HCT116 (cell line): ENCODE results near the gene MAML3. TPM values are rescaled to one million over a fixed set of nuclear protein-coding genes. Genes with fewer than 3 reads are reported as not detected.

ENCODE experiments used
- ATAC-seq: fragments of 200-7000 bp; cut with Tn5 transposase; 2 replicates; pipeline ENCODE4 v1.9.1; 2020; ENCODE audit warnings: mild to moderate bottlenecking, moderate library complexity
- BruUV-seq: library from RNA; stranded (reverse); fragments of 400-500 nt; replicated peaks from 2 replicates; lab custom pipeline; 2021; lab: Mats Ljungman, UMichigan
- CTCF ChIA-PET: fragments of 300-600 bp; sonication (Branson Sonifier 250); formaldehyde crosslinking; loops from one replicate; lab custom pipeline; 2021; ENCODE audit warnings: antibody characterized with exemption; lab: Charles Lee
- POLR2A ChIA-PET: fragments of 300-600, 350-600 bp; sonication (Branson Sonifier 250); formaldehyde crosslinking; loops from one replicate; lab custom pipeline; 2021; ENCODE audit warnings: antibody characterized with exemption; lab: Charles Lee
- RAD21 ChIA-PET, 2 experiments: fragments of 300-600 bp; sonication (Branson Sonifier 250); formaldehyde crosslinking; loops; one replicate each; lab custom pipeline; 2023; ENCODE audit warnings: low total read pairs in 2 of 2; ENCODE audit not compliant: uncharacterized antibody in 2 of 2, unreplicated experiment in 2 of 2, low non-redundant PET in 1 of 2; lab: Charles Lee
- DNase-seq: peaks from one replicate; pipeline ENCODE4 v3.0.0-alpha.2; 2010; ENCODE audit warnings: low read depth, low spot score
- H2AFZ ChIP-seq: fragments of 200-600 bp; shearing (Covaris generic), sonication (generic); 2 replicates; pipeline ENCODE4 v1.6.1; 2017; ENCODE audit warnings: low read depth, mixed run types, mixed read lengths, antibody characterized with exemption, low read length; ENCODE audit not compliant: poor library complexity, severe bottlenecking
- H3K27ac ChIP-seq: 2 replicates; pipeline ENCODE4 v1.5.1; 2012; ENCODE audit warnings: low read depth, low read length
- H3K27me3 ChIP-seq: fragments of 200-600 bp; sonication (generic); 2 replicates; pipeline ENCODE4 v1.6.1; 2016; ENCODE audit warnings: mixed run types, low read length, mixed read lengths; ENCODE audit not compliant: insufficient read depth
- H3K36me3 ChIP-seq, 2 experiments: fragments of 200-500 bp in 1 of 2; fragments of 200-600 bp in 1 of 2; sonication (Bioruptor generic) in 1 of 2; sonication (generic) in 1 of 2; 2 replicates each; pipeline versions ENCODE4 v1.5.1 to v1.6.1; 2014 to 2016; ENCODE audit warnings: low read length in 2 of 2, inconsistent platforms in 1 of 2, mixed read lengths in 1 of 2, mixed run types in 1 of 2; ENCODE audit not compliant: insufficient read depth in 2 of 2, control insufficient read depth in 1 of 2
- H3K4me1 ChIP-seq, 2 experiments: fragments of 200-600 bp in 1 of 2; sonication (generic) in 1 of 2; 2 replicates each; pipeline versions ENCODE4 v1.5.1 to v1.6.1; 2012 to 2017; ENCODE audit warnings: low read length in 2 of 2, inconsistent platforms in 1 of 2, mild to moderate bottlenecking in 1 of 2, mixed read lengths in 1 of 2, mixed run types in 1 of 2, moderate library complexity in 1 of 2; ENCODE audit not compliant: insufficient read depth in 2 of 2, control insufficient read depth in 1 of 2
- H3K4me2 ChIP-seq: fragments of 200-600 bp; sonication (generic); 2 replicates; pipeline ENCODE4 v1.6.1; 2017; ENCODE audit warnings: mixed run types, low read length, mixed read lengths
- H3K4me3 ChIP-seq, 2 experiments: fragments of 200-600 bp in 1 of 2; sonication (generic) in 1 of 2; replicated peaks in 1 of 2; 2 replicates each; pipeline ENCODE4 v1.5.1; 2011 to 2016; ENCODE audit warnings: low read length in 2 of 2, control low read depth in 1 of 2, low read depth in 1 of 2, mild to moderate bottlenecking in 1 of 2, mixed read lengths in 1 of 2, mixed run types in 1 of 2
- H3K79me2 ChIP-seq: fragments of 200-600 bp; sonication (generic); 2 replicates; pipeline ENCODE4 v1.6.1; 2017; ENCODE audit warnings: mild to moderate bottlenecking, mixed run types, low read length, moderate library complexity, mixed read lengths; ENCODE audit not compliant: insufficient read depth
- H3K9ac ChIP-seq: fragments of 200-600 bp; sonication (generic); 2 replicates; pipeline ENCODE4 v1.6.1; 2016; ENCODE audit warnings: low read length, mixed read lengths
- H3K9me2 ChIP-seq: fragments of 200-600 bp; sonication (generic), shearing (Covaris generic); 2 replicates; pipeline ENCODE4 v1.6.1; 2017; ENCODE audit warnings: mixed run types, mild to moderate bottlenecking, moderate library complexity; ENCODE audit not compliant: insufficient read depth
- H3K9me3 ChIP-seq, 2 experiments: fragments of 200-500 bp in 1 of 2; fragments of 200-600 bp in 1 of 2; sonication (Bioruptor generic) in 1 of 2; sonication (generic) in 1 of 2; 2 replicates each; pipeline ENCODE4 v1.6.1; 2014 to 2017; ENCODE audit warnings: low read length in 2 of 2, mixed read lengths in 2 of 2, inconsistent platforms in 1 of 2, low read depth in 1 of 2, mild to moderate bottlenecking in 1 of 2, mixed run types in 1 of 2, moderate library complexity in 1 of 2; ENCODE audit not compliant: control insufficient read depth in 1 of 2, insufficient read depth in 1 of 2
- H4K20me1 ChIP-seq: fragments of 200-600 bp; sonication (generic), shearing (Covaris generic); 2 replicates; pipeline ENCODE4 v1.6.1; 2017; ENCODE audit warnings: mixed run types, mild to moderate bottlenecking, moderate library complexity; ENCODE audit not compliant: insufficient read depth
- CBX3 ChIP-seq: IDR thresholded peaks from 2 replicates; pipeline ENCODE4 v1.6.1; 2012; ENCODE audit warnings: low read depth
- EGR1 ChIP-seq: IDR thresholded peaks from 2 replicates; pipeline ENCODE4 v1.6.1; 2012; ENCODE audit warnings: low read depth
- ELF1 ChIP-seq: IDR thresholded peaks from 2 replicates; pipeline ENCODE4 v1.6.1; 2012; ENCODE audit warnings: low read depth, borderline replicate concordance
- JUND ChIP-seq: IDR thresholded peaks from 2 replicates; pipeline ENCODE4 v1.6.1; 2012
- POLR2AphosphoS5 ChIP-seq: IDR thresholded peaks from 2 replicates; pipeline ENCODE4 v1.6.1; 2011; ENCODE audit warnings: mild to moderate bottlenecking, low read depth, low read length, moderate library complexity
- RAD21 ChIP-seq: IDR thresholded peaks from 2 replicates; pipeline ENCODE4 v1.6.1; 2012; ENCODE audit warnings: low read depth, mild to moderate bottlenecking
- SP1 ChIP-seq: IDR thresholded peaks from 2 replicates; pipeline ENCODE4 v1.6.1; 2012; ENCODE audit warnings: low read depth
- intact Hi-C: fragments of 100-400 bp; cut with micrococcal nuclease; formaldehyde crosslinking; loops from 2 replicates; pipeline ENCODE4 v1.10.0; 2022
- total RNA-seq: library from RNA; stranded (reverse); gene quantifications from one replicate; pipeline ENCODE4 v1.2.1, GENCODE V29; 2021; ENCODE audit not compliant: unreplicated experiment
- TF ChIP-seq, protein P1 (sequence below): IDR thresholded peaks from 2 replicates; pipeline ENCODE4 v1.6.1; 2012; ENCODE audit warnings: low read depth

The MAML3 gene
- total RNA-seq, 1 experiment from 2014 or later = 3.1 TPM

DNA sequence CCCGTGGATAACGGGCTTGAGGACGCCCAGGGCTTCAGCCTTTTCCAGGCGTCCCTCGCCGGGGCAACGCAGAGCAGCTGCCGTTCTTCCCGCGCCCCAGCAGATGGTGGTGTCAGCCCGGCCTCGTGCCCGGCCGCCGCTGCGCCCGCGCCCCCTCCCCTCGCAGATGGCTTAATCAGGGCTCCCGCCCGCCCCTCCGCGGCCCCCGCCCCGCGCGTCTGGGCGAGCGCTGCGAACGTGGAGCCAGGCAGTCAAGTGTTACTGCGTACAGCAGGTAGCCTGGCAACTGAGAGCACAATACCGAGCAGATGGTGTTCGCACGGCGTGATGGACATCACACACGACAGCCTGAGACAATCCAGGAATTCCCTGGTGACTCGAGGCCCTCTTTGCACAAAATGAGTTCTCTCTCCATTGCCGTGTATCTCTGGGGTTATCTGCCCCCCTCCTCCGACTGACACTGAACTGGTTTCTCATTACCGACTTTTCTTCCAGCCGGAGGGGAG is 419.1 kb downstream of the MAML3 start:
- Histone ChIP-seq H4K20me1 (no peaks in the 10 kb centered on the region), H3K9ac (no peak overlapping the region), H3K36me3 (no peaks in the 10 kb centered on the region), H3K4me3 (no peak overlapping the region), H3K4me2 (no peak overlapping the region), H3K27me3 (no peaks in the 10 kb centered on the region), H3K9me3 (no peaks in the 10 kb centered on the region), H3K79me2 (no peaks in the 10 kb centered on the region), H2AFZ (no peak overlapping the region), H3K9me2 (no peaks in the 10 kb centered on the region), H3K4me1 (no peaks in the 10 kb centered on the region), H3K27ac (no peak overlapping the region)
- ChIA-PET RAD21 (no interaction called here), CTCF (no interaction called here), POLR2A (no interaction called here)
- no peak for ATAC-seq
- no peak for DNase-seq
- no TSS peak for BruUV-seq
- TF ChIP-seq JUND (no peak), RAD21 (no peak), EGR1 (no peak), POLR2AphosphoS5 (no peak), CBX3 (no peak), ELF1 (no peak), SP1 (no peak)
- TF ChIP-seq, protein P1, sequence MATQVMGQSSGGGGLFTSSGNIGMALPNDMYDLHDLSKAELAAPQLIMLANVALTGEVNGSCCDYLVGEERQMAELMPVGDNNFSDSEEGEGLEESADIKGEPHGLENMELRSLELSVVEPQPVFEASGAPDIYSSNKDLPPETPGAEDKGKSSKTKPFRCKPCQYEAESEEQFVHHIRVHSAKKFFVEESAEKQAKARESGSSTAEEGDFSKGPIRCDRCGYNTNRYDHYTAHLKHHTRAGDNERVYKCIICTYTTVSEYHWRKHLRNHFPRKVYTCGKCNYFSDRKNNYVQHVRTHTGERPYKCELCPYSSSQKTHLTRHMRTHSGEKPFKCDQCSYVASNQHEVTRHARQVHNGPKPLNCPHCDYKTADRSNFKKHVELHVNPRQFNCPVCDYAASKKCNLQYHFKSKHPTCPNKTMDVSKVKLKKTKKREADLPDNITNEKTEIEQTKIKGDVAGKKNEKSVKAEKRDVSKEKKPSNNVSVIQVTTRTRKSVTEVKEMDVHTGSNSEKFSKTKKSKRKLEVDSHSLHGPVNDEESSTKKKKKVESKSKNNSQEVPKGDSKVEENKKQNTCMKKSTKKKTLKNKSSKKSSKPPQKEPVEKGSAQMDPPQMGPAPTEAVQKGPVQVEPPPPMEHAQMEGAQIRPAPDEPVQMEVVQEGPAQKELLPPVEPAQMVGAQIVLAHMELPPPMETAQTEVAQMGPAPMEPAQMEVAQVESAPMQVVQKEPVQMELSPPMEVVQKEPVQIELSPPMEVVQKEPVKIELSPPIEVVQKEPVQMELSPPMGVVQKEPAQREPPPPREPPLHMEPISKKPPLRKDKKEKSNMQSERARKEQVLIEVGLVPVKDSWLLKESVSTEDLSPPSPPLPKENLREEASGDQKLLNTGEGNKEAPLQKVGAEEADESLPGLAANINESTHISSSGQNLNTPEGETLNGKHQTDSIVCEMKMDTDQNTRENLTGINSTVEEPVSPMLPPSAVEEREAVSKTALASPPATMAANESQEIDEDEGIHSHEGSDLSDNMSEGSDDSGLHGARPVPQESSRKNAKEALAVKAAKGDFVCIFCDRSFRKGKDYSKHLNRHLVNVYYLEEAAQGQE = no peak
- intact Hi-C loops = no loop called here
